Stimulated activated CD8-positive, alpha-beta memory T cell treated with anti-CD3 and anti-CD28 coated beads, Interleukin-4, amount 100 ng/mL, for 24 hours (primary cell): ENCODE measurements around the gene SPDYE6.
"Not testable (repeated sequence)": the region's sequence is repeated elsewhere in the genome, so short reads cannot be mapped to it uniquely, and the experiment has no call there.

Experiments
- DNase-seq: peaks from one replicate; pipeline ENCODE4 v3.0.0-alpha.2; 2020; ENCODE audit warnings: low read depth

Gene SPDYE6

GRCh38 chr7:102317231-102318059 is 38.8 kb downstream of the SPDYE6 start:
- no peak for DNase-seq

- DNase-seq = no peak
Measured at GRCh38 chr7:102313997-102314780, 42.1 kb downstream of the SPDYE6 start.

DNA sequence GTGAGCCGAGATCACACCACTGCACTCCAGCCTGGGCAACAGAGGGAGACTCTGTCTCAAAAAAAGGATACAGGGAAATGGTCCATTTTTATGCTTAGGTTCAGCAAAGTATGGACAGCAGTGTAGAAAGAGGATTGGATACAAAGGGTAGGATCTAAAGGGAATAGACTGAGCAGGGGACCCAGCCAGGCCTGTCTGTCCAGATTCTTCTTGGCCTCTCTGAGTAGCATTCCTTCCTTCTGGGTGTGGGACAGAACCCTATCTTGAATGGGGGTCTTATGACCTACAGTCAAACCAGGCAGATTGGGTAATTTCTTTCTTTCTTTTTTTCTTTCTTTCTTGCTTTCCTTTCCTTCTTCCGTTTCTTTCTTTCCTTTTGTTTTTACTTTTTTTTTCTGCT is 43.9 kb downstream of the SPDYE6 start:
- no peak for DNase-seq

GRCh38 chr7:102310414-102310815 is 45.8 kb downstream of the SPDYE6 start:
- no peak for DNase-seq

DNA sequence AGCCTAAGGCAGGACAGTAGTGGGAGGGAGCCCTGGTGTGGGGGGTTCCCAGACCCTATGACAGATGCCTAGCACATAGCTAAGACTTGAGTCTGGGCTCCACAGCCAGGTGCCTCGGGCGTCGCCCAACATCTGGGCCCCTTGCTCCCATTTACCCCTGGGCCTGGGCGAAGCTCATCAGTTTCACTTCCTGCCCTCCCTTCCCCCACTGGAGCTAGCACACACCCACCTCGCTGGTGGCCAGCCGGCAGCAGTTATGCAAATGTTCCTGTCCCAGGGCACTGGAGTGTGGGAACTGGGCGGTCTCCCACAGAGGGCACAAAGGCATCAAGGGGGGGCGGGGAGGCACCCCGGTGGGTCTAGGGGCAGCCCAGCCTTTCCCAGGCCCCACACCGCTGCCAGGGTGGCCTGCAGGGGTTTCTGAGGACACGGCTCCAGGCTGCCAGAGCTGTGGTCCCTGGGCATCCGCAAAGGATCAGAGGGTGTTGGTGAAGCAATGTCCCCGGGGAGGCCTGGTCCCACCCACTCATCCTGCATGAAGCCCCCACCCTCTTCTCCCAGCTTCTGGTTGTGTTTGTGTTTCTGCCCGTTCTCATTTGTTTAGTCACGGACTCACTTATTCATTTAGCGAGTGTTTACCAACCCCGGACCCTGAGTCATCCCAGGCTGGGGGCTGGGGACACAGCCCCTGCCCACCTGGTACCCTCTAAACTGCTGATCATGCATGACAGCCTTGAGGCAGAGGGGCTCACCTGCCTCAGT is 49.1 kb downstream of the SPDYE6 start:
- DNase-seq = no peak

DNA sequence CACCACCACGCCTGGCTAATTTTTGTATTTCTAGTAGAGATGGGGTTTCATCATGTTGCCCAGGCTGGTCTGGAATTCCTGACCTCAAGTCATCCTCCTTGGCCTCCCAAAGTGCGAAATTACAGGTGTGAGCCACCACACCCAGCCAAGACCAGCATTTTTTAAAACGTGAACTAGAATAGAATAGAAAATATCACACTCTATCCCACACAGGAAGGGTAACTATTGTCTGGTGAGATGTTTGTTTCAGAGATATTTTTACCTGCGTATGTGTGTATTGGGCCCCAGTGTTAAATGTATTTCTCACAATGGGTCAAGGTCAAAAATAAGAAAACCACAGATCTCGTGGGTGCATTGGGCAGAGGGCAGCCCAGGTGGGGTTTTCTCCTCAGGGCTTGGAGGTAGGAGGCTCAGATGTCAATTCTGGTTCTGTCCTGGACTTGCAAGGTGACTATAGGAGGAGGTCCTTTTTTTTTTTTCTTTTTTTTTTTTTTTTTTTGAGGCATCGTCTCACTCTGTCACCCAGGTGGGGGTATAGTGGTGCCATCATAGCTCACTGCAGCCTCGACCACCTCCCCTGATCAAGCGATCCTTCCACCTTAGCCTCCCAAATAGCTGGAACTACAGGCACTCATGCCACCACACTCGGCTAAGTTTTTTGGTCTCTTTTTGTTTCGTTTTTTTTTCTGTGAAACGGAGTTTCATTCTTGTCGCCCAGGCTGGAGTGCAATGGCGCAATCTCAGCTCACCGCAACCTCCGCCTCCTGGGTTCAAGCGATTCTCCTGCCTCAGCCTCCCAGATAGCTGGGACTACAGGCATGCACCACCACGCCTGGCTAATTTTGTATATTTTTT is 50.6 kb downstream of the SPDYE6 start:
- no peak for DNase-seq

- no peak for DNase-seq
Measured at GRCh38 chr7:102304668-102305067, 51.6 kb downstream of the SPDYE6 start.

DNA sequence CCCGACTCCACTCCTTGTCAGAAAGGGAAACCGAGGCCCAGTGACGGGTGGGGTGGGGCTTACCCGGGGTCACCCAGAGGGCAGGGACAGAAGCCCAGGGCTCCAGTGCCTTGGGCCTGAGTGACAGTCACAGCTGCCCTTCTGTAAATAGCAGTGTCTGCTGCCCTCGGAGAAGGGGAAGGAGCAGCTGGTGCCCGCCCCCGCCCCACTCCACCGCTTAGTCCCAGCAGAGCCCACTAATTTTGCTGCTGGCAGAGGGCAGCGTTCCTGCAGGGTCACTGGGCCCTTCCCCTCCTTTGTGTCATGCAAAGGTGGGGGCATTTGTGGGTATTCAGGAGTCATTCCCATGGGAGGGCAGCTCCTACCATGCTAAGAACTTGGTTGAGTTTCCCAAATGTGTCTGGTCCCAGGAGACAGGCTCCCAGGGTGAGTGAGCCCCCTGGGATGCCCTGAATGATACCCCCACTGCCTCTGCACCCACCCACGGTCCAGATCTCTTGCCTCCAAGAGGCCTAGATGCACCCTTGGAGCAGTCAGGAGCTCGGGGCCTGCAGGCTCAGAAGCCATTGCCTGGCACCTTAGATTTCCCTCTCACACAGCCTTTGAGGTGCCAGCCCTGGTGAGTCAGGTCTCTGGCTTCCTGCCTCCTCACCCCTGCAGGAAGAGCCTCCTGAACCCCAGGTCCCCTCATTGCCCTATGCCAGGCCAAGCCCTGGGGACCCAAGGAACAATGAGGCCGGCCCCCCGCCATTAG is 52.4 kb downstream of the SPDYE6 start:
- DNase-seq = no peak

DNA sequence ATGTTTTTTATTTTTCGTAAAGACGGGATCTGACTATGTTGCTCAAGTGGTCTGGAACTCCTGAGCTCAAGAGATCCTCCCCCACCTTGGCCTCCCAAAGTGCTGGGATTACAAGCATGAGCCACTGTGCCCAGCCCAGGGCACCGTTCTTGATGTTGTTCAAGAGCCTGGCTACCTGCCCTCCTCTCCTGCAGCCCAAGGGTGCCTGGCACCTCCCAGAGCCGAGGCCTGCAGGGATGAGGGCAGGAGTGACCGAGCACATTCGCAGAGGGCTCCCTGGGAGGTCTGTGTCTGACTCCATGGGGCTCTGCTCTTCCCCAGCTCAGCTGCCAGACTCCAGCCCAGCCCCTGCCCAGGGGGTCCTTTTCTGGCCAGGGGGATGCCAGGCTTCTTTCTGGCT is 54.2 kb downstream of the SPDYE6 start:
- no peak for DNase-seq

DNA sequence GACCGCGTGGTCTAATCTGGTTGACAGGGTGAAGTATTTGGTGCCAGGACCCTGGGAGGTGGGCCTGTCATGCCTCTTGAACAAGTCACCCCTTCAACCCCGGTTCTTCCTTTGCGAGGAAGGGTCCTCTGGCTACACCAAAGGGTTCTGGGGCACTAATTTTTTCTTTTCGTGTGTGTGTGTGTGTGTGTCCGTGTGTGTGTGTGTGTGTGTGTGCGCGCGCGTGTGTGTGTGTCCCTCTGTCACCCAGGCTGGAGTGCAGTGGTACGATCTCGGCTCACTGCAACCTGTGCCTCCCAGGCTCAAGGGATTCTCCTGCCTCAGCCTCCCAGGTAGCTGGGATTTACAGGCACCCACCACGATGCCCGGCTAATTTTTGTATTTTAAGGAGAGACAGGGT is 54.9 kb downstream of the SPDYE6 start:
- not testable (repeated sequence) for DNase-seq

DNA sequence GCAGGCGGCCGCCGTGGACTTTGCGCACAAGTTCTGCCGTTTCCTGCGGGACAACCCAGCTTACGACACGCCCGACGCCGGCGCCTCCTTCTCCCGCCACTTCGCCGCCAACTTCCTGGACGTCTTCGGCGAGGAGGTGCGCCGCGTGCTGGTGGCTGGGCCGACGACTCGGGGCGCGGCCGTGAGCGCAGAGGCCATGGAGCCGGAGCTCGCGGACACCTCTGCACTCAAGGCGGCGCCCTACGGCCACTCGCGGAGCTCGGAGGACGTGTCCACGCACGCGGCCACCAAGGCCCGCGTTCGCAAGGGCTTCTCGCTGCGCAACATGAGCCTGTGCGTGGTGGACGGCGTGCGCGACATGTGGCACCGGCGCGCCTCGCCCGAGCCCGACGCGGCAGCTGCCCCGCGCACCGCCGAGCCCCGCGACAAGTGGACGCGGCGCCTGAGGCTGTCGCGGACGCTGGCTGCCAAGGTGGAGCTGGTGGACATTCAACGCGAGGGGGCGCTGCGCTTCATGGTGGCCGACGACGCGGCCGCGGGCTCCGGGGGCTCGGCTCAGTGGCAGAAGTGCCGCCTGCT is 55.5 kb downstream of the SPDYE6 start:
- no peak for DNase-seq

- DNase-seq = no peak
Measured at GRCh38 chr7:102297487-102298218, 58.6 kb downstream of the SPDYE6 start.

- no peak for DNase-seq
Measured at GRCh38 chr7:102296514-102296913, 59.7 kb downstream of the SPDYE6 start.

GRCh38 chr7:102296179-102296438 is 60.1 kb downstream of the SPDYE6 start:
- DNase-seq = no peak
